Measurements from ENCODE around the gene PRCC. TPM values are rescaled to one million over a fixed set of nuclear protein-coding genes. Genes with fewer than 3 reads are reported as not detected.
A peak's percentile ranks its signal among the peaks of the same experiment; 100 is the strongest.

Gene PRCC
- total and polyA plus RNA-seq, 2 of the 13 experiments (the other 11 are each of a cell fraction or from before 2014, with no cell fraction given): 24.2 to 40.5 TPM

GRCh38 chr1:156767101-156767878 is at the start of gene PRCC (continued):
- TF ChIP-seq ATF3 (CRISPR knock-in tag; IDR thresholded peaks at IDR 0.05) (no peak), NFE2L2 (IDR thresholded peaks at IDR 0.05; ENCODE audit: low read length) (no peak; the same call in 1 of the 2 replicates), ZXDC (CRISPR knock-in tag; IDR thresholded peaks at IDR 0.05) (no peak), ARID5B (CRISPR knock-in tag; IDR thresholded peaks at IDR 0.05) (0 out of 2 replicates have a peak, but pooled peaks have one; percentile 9), ZNF580 (CRISPR knock-in tag; IDR thresholded peaks at IDR 0.05; ENCODE audit: borderline replicate concordance, low read depth) (peak; percentile 75; the same call in 1 of the 2 replicates), DMTF1 (CRISPR knock-in tag; IDR thresholded peaks at IDR 0.05) (no peak), TFE3 (CRISPR knock-in tag; IDR thresholded peaks at IDR 0.05) (no peak), ZKSCAN8 (CRISPR knock-in tag; IDR thresholded peaks at IDR 0.05; ENCODE audit: borderline replicate concordance) (no peak), HIC2 (CRISPR knock-in tag; IDR thresholded peaks at IDR 0.05; ENCODE audit: low read depth) (no peak), NFIB (CRISPR knock-in tag; IDR thresholded peaks at IDR 0.05; ENCODE audit: borderline replicate concordance) (no peak), SATB2 (CRISPR knock-in tag; IDR thresholded peaks at IDR 0.05) (no peak), IRF1 (CRISPR knock-in tag; IDR thresholded peaks at IDR 0.05; ENCODE audit: low read depth) (no peak), ZNF367 (CRISPR knock-in tag; IDR thresholded peaks at IDR 0.05; ENCODE audit: borderline replicate concordance) (no peak)
